ENCODE data around the gene ARID4B. TPM values are rescaled to one million over a fixed set of nuclear protein-coding genes. Genes with fewer than 3 reads are reported as not detected.

The ARID4B gene
- total RNA-seq, 1 experiment from 2014 or later, result 34.2 TPM

GRCh38 chr1:235275836-235276235 is 52.1 kb downstream of the ARID4B start:
- peaks cover 9% of the 10 kb centered on the region for H3K4me1 ChIP-seq
- DNase-seq, result no peak
- no peaks in the 10 kb centered on the region for H3K27me3 Mint-ChIP-seq (ENCODE audit: insufficient read depth, unreplicated experiment)
- intact Hi-C loops (cut with micrococcal nuclease; ENCODE audit: unreplicated experiment), result no loop called here
- POLR2A ChIA-PET, result no interaction called here
- TF ChIP-seq CTCF (IDR thresholded peaks at IDR 0.05; ENCODE audit: insufficient read depth in 1 of 2, low read depth in 1 of 2, low read length in 1 of 2, severe bottlenecking in 1 of 2, unreplicated experiment in 1 of 2), result no peak
- H3K4me1 Mint-ChIP-seq (ENCODE audit: low read depth, unreplicated experiment), result peaks cover 20% of the 10 kb centered on the region
- no peak overlapping the region for H3K27ac Mint-ChIP-seq (ENCODE audit: unreplicated experiment)
- no peaks in the 10 kb centered on the region for H3K9me3 Mint-ChIP-seq (ENCODE audit: unreplicated experiment)
- CTCF ChIA-PET, result no interaction called here
- no peaks in the 10 kb centered on the region for H3K9me3 ChIP-seq
- H3K36me3 Mint-ChIP-seq (ENCODE audit: insufficient read depth, unreplicated experiment), result no peaks in the 10 kb centered on the region
- no TSS peak for BruUV-seq (replicated peaks)
- H3K27me3 ChIP-seq (replicated peaks; ENCODE audit: control insufficient read depth, insufficient read depth, low read length), result no peaks in the 10 kb centered on the region
- H3K4me3 ChIP-seq (ENCODE audit: low read depth, low read length), result no peak overlapping the region
- H3K4me3 Mint-ChIP-seq (ENCODE audit: unreplicated experiment), result no peak overlapping the region
- no peaks in the 10 kb centered on the region for H3K36me3 ChIP-seq (ENCODE audit: control insufficient read depth, insufficient read depth, low read length)

GRCh38 chr1:235275223-235275622 is 52.8 kb downstream of the ARID4B start:
- H3K27me3 ChIP-seq (replicated peaks; ENCODE audit: control insufficient read depth, insufficient read depth, low read length), result no peaks in the 10 kb centered on the region
- POLR2A ChIA-PET, result no interaction called here
- intact Hi-C loops (cut with micrococcal nuclease; ENCODE audit: unreplicated experiment), result no loop called here
- no peaks in the 10 kb centered on the region for H3K36me3 ChIP-seq (ENCODE audit: control insufficient read depth, insufficient read depth, low read length)
- no peak for DNase-seq
- Mint-ChIP-seq H3K27ac (ENCODE audit: unreplicated experiment) (no peak overlapping the region), H3K9me3 (ENCODE audit: unreplicated experiment) (no peaks in the 10 kb centered on the region), H3K4me3 (ENCODE audit: unreplicated experiment) (no peak overlapping the region), H3K27me3 (ENCODE audit: insufficient read depth, unreplicated experiment) (no peaks in the 10 kb centered on the region), H3K36me3 (ENCODE audit: insufficient read depth, unreplicated experiment) (no peaks in the 10 kb centered on the region), H3K4me1 (ENCODE audit: low read depth, unreplicated experiment) (peaks cover 15% of the 10 kb centered on the region)
- BruUV-seq (replicated peaks), result no TSS peak
- H3K9me3 ChIP-seq, result no peaks in the 10 kb centered on the region
- no peak overlapping the region for H3K4me3 ChIP-seq (ENCODE audit: low read depth, low read length)
- no peak for TF ChIP-seq CTCF (IDR thresholded peaks at IDR 0.05; ENCODE audit: insufficient read depth in 1 of 2, low read depth in 1 of 2, low read length in 1 of 2, severe bottlenecking in 1 of 2, unreplicated experiment in 1 of 2)
- CTCF ChIA-PET, result no interaction called here
- peaks cover 9% of the 10 kb centered on the region for H3K4me1 ChIP-seq

GRCh38 chr1:235272851-235273250 is 55.1 kb downstream of the ARID4B start:
- Mint-ChIP-seq H3K27me3 (ENCODE audit: insufficient read depth, unreplicated experiment) (no peaks in the 10 kb centered on the region), H3K36me3 (ENCODE audit: insufficient read depth, unreplicated experiment) (no peaks in the 10 kb centered on the region), H3K27ac (ENCODE audit: unreplicated experiment) (no peak overlapping the region), H3K4me3 (ENCODE audit: unreplicated experiment) (no peak overlapping the region), H3K9me3 (ENCODE audit: unreplicated experiment) (no peaks in the 10 kb centered on the region), H3K4me1 (ENCODE audit: low read depth, unreplicated experiment) (peaks cover under 1% of the 10 kb centered on the region)
- no peak for TF ChIP-seq CTCF (IDR thresholded peaks at IDR 0.05; ENCODE audit: insufficient read depth in 1 of 2, low read depth in 1 of 2, low read length in 1 of 2, severe bottlenecking in 1 of 2, unreplicated experiment in 1 of 2)
- ChIA-PET CTCF (no interaction called here), POLR2A (no interaction called here)
- Histone ChIP-seq H3K4me1 (no peaks in the 10 kb centered on the region), H3K9me3 (no peaks in the 10 kb centered on the region), H3K27me3 (replicated peaks; ENCODE audit: control insufficient read depth, insufficient read depth, low read length) (no peaks in the 10 kb centered on the region), H3K36me3 (ENCODE audit: control insufficient read depth, insufficient read depth, low read length) (no peaks in the 10 kb centered on the region), H3K4me3 (ENCODE audit: low read depth, low read length) (no peak overlapping the region)
- intact Hi-C loops (cut with micrococcal nuclease; ENCODE audit: unreplicated experiment), result no loop called here
- DNase-seq, result no peak
- BruUV-seq (replicated peaks), result no TSS peak
